Colonic mucosa (tissue), 4 donors: ENCODE data around the gene TRIO. TPM values are rescaled to one million over a fixed set of nuclear protein-coding genes. Genes with fewer than 3 reads are reported as not detected.

Source experiments
- DNase-seq: peaks from one replicate; pipeline ENCODE4 v3.0.0-alpha.2; 2020
- H3K27ac ChIP-seq: fragments of 200-600 bp; one replicate; pipeline ENCODE4 v1.8.0; 2021
- H3K27me3 ChIP-seq: fragments of 200-600 bp; one replicate; pipeline ENCODE4 v1.8.0; 2021
- H3K36me3 ChIP-seq: fragments of 200-600 bp; one replicate; pipeline ENCODE4 v1.8.0; 2021
- H3K4me1 ChIP-seq: fragments of 200-600 bp; one replicate; pipeline ENCODE4 v1.8.0; 2021; ENCODE audit warnings: mild to moderate bottlenecking
- H3K4me3 ChIP-seq: fragments of 200-600 bp; one replicate; pipeline ENCODE4 v1.8.0; 2021
- H3K9ac ChIP-seq, 2 donors: one replicate each; pipeline ENCODE4 v1.7.0; 2013; ENCODE audit warnings: control low read depth in 2 of 2, low read depth in 2 of 2, low read length in 2 of 2
- H3K9me3 ChIP-seq: fragments of 200-600 bp; one replicate; pipeline ENCODE4 v1.8.0; 2021
- intact Hi-C: fragments of 100-400 bp; cut with DNase I; formaldehyde crosslinking; loops from one replicate; pipeline ENCODE4 v1.14.1; 2022
- total RNA-seq, 2 donors: library from RNA; stranded (reverse); fragmentation: NEBNext Ultra II Directional in 1 of 2; extraction: Animal tissue kit (Norgen Biotek cat#: 25700) in 1 of 2; gene quantifications; one replicate each; pipeline ENCODE4 v1.2.1, GENCODE V29; 2021
- TF ChIP-seq, protein P1 (sequence below): fragments of 200-600 bp; IDR thresholded peaks from one replicate; pipeline ENCODE4 v1.8.0; 2022; ENCODE audit warnings: antibody characterized with exemption, mild to moderate bottlenecking
- donor health status: healthy.
- donor health status: DM: no; HTN: no; CAD: no.
- donor health status: DM: no; HTN: no; CAD: no.

Gene TRIO
- total RNA-seq, 2 donors from 2014 or later, result 134 to 138 TPM

DNA sequence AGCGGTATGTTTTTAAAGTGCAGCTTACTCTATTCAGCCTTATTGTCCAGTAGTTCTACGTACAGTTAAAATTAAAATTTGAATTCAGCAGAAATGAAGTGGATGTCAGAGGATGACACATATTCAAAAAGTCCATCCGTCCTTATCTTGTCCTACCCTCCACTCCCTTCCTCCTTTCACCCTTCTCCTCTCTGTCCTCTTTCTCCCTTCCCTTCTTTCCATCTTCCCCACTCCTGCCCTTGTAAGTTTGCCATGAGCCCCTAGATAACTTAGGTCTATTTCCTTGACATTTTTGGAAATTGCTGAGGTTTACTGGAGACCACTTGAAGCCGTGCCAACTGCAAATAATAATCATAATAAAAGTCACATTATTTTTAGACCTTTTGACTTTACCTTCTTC lies 67.6 kb downstream of the TRIO start:
- intact Hi-C loops, result no loop called here
- no peak for DNase-seq
- Histone ChIP-seq H3K4me1 (peaks cover 9% of the 10 kb centered on the region), H3K9ac (no peak overlapping the region), H3K36me3 (no peaks in the 10 kb centered on the region), H3K4me3 (no peak overlapping the region), H3K27ac (peak overlapping the region; percentile 91), H3K9me3 (no peaks in the 10 kb centered on the region), H3K27me3 (no peaks in the 10 kb centered on the region)
- TF ChIP-seq, protein P1, sequence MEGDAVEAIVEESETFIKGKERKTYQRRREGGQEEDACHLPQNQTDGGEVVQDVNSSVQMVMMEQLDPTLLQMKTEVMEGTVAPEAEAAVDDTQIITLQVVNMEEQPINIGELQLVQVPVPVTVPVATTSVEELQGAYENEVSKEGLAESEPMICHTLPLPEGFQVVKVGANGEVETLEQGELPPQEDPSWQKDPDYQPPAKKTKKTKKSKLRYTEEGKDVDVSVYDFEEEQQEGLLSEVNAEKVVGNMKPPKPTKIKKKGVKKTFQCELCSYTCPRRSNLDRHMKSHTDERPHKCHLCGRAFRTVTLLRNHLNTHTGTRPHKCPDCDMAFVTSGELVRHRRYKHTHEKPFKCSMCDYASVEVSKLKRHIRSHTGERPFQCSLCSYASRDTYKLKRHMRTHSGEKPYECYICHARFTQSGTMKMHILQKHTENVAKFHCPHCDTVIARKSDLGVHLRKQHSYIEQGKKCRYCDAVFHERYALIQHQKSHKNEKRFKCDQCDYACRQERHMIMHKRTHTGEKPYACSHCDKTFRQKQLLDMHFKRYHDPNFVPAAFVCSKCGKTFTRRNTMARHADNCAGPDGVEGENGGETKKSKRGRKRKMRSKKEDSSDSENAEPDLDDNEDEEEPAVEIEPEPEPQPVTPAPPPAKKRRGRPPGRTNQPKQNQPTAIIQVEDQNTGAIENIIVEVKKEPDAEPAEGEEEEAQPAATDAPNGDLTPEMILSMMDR, result no peak

DNA sequence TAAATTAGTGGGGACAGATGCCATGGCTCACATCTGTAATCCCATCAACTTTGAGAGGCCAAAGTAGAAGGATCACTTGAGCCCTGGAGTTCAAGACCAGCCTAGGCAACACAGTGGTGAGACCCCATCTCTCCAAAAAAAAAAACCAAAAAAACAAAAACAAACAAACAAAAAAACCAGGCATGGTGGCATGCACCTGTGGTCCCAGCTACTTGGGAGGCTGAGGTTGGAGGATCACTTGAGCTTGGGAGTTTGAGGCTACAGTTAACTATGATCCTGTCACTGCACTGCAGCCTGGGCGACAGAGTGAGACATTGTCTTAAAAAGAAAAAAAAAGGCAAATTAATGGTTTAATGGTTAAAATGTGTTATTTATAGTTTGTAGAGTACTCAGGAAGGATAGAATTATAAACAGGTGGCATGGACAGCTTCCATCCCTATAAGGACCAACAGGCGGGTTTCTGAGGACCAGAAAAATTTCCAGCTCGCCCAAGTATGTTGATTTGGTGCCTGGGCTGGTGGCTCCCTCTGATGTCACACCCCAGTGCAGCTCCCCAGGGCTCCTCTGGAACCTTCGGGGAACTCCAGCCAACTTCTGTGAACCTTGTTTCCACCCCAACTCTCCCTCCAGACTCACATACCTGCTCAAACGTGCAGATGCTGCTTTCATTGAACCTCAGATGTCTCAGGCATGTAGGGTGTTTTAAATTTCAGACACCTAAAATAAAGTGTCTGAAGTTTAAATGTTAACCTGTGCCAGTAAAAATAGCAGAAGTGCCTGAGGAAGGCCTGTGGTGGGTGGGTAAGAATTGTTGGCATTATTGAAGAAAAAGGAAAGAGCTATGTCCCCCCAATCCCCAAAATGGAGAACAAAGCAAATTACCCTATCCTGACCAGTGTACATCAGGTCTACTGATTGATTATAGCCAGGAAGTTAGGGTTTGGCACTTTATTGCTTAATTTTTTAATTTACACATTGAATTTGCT lies 69.0 kb downstream of the TRIO start:
- Histone ChIP-seq H3K4me3 (no peak overlapping the region), H3K36me3 (no peaks in the 10 kb centered on the region), H3K27me3 (no peaks in the 10 kb centered on the region), H3K9me3 (no peaks in the 10 kb centered on the region), H3K27ac (peak overlapping the region; percentile 77), H3K4me1 (peaks cover 6% of the 10 kb centered on the region), H3K9ac (peak overlapping the region in 1 of 2 donors; percentile 4)
- TF ChIP-seq, protein P1, result no peak
- peak; percentile 66 for DNase-seq
- intact Hi-C loops, result no loop called here

DNA sequence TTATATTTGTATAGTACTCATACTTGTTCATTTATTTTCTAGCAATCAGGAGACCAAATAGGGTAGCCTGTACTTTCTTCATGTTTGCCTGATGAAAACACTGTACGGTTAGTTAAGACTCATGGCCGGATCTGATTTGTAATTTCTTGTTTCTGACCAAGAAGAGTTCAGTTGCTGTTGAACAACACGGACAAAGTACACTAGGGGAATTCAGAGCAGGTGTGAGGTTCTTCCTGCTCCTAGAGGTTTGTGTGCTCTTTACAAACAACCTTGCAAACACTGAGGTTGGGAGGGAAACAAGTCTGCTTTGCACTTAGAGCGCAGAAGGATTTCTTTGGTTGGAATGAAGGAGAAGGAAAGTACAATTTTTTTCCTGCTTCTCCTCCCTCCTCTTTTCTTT lies 69.7 kb downstream of the TRIO start:
- Histone ChIP-seq H3K27me3 (no peaks in the 10 kb centered on the region), H3K4me3 (no peak overlapping the region), H3K27ac (peak overlapping the region; percentile 77), H3K9ac (peak overlapping the region in 1 of 2 donors; percentile 4), H3K4me1 (peaks cover 6% of the 10 kb centered on the region), H3K9me3 (no peaks in the 10 kb centered on the region), H3K36me3 (no peaks in the 10 kb centered on the region)
- intact Hi-C loops, result no loop called here
- TF ChIP-seq, protein P1, result no peak
- DNase-seq, result peak; percentile 64

DNA sequence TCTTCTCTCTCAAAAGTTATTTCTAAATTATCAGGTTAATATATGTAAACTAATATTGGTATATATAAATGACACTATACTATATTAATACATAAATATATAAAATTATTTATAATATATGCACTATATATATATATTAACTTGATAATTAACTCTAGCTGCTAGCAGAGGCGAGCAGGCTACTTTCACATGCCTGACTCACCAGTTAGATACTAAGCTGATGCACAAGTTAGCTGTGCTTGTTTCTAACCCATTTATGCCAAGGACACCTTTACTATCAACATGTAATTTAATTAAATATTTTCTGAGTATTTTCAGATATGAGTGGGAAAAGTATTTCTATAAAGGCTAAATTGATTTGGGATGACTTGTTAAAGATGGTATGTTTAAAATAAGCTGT lies 70.1 kb downstream of the TRIO start:
- H3K4me3 ChIP-seq, result no peak overlapping the region
- H3K4me1 ChIP-seq, result peaks cover 8% of the 10 kb centered on the region
- TF ChIP-seq, protein P1, result no peak
- H3K9me3 ChIP-seq, result no peaks in the 10 kb centered on the region
- H3K36me3 ChIP-seq, result no peaks in the 10 kb centered on the region
- H3K9ac ChIP-seq, result peak overlapping the region in 1 of 2 donors; percentile 58
- H3K27ac ChIP-seq, result peak overlapping the region; percentile 77
- no peaks in the 10 kb centered on the region for H3K27me3 ChIP-seq
- intact Hi-C loops, result no loop called here
- no peak for DNase-seq

DNA sequence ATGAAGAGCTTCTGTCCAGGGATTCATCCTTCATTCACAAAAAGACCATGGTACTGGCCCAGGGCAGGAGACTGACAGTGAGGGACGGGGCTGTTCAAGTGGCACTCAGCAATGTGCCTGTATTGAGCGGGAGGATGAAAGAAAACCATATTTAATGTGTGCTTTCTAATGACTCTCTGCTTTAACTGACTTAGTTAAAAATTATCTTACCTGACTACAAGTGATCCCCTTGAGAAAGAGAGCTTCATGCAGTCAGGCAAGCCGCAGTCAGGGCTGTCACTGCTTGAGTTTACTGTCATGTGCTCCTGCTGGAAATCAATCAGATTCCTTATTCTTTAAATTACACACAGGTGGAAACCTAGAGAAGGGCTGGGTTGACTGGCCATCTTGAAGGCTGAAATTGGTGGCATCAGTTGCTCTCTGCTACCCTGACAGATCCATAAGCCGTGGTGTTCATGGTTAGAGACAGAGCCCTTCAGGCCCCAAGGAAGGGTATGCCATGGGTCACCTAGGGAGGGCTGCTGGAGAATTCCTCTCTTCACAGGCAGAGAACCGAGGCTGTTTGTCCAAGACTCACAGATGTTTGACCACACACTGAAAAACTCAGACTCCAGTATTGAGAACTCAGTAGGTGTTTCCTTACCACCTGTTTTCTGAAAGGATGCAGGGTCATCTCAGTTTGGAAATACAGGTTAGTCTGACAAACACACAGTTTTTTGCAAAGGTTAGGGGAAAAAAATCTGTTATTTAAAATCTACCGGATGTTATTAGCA lies 70.9 kb downstream of the TRIO start:
- TF ChIP-seq, protein P1, result no peak
- Histone ChIP-seq H3K27ac (peak overlapping the region; percentile 77), H3K36me3 (no peaks in the 10 kb centered on the region), H3K9me3 (no peaks in the 10 kb centered on the region), H3K4me1 (peaks cover 14% of the 10 kb centered on the region), H3K4me3 (no peak overlapping the region), H3K27me3 (no peaks in the 10 kb centered on the region), H3K9ac (peak overlapping the region in 1 of 2 donors; percentile 58)
- DNase-seq, result no peak
- intact Hi-C loops, result no loop called here
